ENCODE results near the gene PGD. TPM values are rescaled to one million over a fixed set of nuclear protein-coding genes. Genes with fewer than 3 reads are reported as not detected.

The PGD gene
- total RNA-seq, 1 donor from 2014 or later: 207 TPM

GRCh38 chr1:10459184-10459583, 60.3 kb downstream of the PGD start:
- Histone ChIP-seq H3F3A (ENCODE audit: low read depth) (peaks cover 9% of the 10 kb centered on the region), H3K27ac (peak overlapping the region; percentile 13), H3K27me3 (no peaks in the 10 kb centered on the region), H3K4me3 (no peak overlapping the region), H4K20me1 (ENCODE audit: low read depth) (peaks cover 3% of the 10 kb centered on the region), H2AFZ (replicated peaks) (no peak overlapping the region), H3K9ac (no peak overlapping the region), H3K79me2 (ENCODE audit: low read depth) (no peaks in the 10 kb centered on the region), H3K4me2 (no peak overlapping the region), H3K36me3 (no peaks in the 10 kb centered on the region), H3K9me3 (ENCODE audit: low read depth) (no peaks in the 10 kb centered on the region), H3K4me1 (no peaks in the 10 kb centered on the region)
- peaks cover 5% of the 10 kb centered on the region for H3K4me1 Mint-ChIP-seq
- peaks cover 2% of the 10 kb centered on the region for H3K9me3 Mint-ChIP-seq
- H3K27me3 Mint-ChIP-seq (ENCODE audit: insufficient read depth, low read depth): peaks cover 2% of the 10 kb centered on the region
- peaks cover 28% of the 10 kb centered on the region for H3K36me3 Mint-ChIP-seq
- TF ChIP-seq EZH2phosphoT487 (IDR thresholded peaks at IDR 0.05): no peak
- no peak for TF ChIP-seq EZH2 (IDR thresholded peaks at IDR 0.05)
- TF ChIP-seq CTCF (IDR thresholded peaks at IDR 0.05): no peak
- DNase-seq (ENCODE audit: low spot score): no peak
- no peak overlapping the region for H3K4me3 Mint-ChIP-seq
- H3K27ac Mint-ChIP-seq: no peak overlapping the region

- Histone ChIP-seq H3K4me2 (no peak overlapping the region), H3K4me3 (no peak overlapping the region), H3K27me3 (no peaks in the 10 kb centered on the region), H4K20me1 (ENCODE audit: low read depth) (peaks cover 20% of the 10 kb centered on the region), H3K27ac (no peak overlapping the region), H3K9me3 (ENCODE audit: low read depth) (no peaks in the 10 kb centered on the region), H3K36me3 (no peaks in the 10 kb centered on the region), H2AFZ (replicated peaks) (no peak overlapping the region), H3K9ac (no peak overlapping the region), H3K4me1 (peaks cover 7% of the 10 kb centered on the region), H3F3A (ENCODE audit: low read depth) (peaks cover 4% of the 10 kb centered on the region), H3K79me2 (ENCODE audit: low read depth) (peaks cover 28% of the 10 kb centered on the region)
- peaks cover 8% of the 10 kb centered on the region for H3K4me1 Mint-ChIP-seq
- H3K9me3 Mint-ChIP-seq: no peaks in the 10 kb centered on the region
- TF ChIP-seq EZH2 (IDR thresholded peaks at IDR 0.05) (no peak), EZH2phosphoT487 (IDR thresholded peaks at IDR 0.05) (no peak), CTCF (IDR thresholded peaks at IDR 0.05) (no peak)
- H3K27me3 Mint-ChIP-seq (ENCODE audit: insufficient read depth, low read depth): no peaks in the 10 kb centered on the region
- H3K36me3 Mint-ChIP-seq: peaks cover 26% of the 10 kb centered on the region
- no peak overlapping the region for H3K4me3 Mint-ChIP-seq
- DNase-seq (ENCODE audit: low spot score): no peak
- H3K27ac Mint-ChIP-seq: no peak overlapping the region
Observed at GRCh38 chr1:10467078-10467477, 68.2 kb downstream of the PGD start.

- H3K4me1 ChIP-seq: peaks cover 11% of the 10 kb centered on the region
- H4K20me1 ChIP-seq (ENCODE audit: low read depth): peaks cover 17% of the 10 kb centered on the region
- H3K9me3 Mint-ChIP-seq: no peaks in the 10 kb centered on the region
- H3K27me3 Mint-ChIP-seq (ENCODE audit: insufficient read depth, low read depth): peaks cover 2% of the 10 kb centered on the region
- peaks cover 14% of the 10 kb centered on the region for H3F3A ChIP-seq (ENCODE audit: low read depth)
- H3K27ac ChIP-seq: no peak overlapping the region
- no peak overlapping the region for H3K4me3 ChIP-seq
- H3K36me3 ChIP-seq: no peaks in the 10 kb centered on the region
- no peak overlapping the region for H3K4me3 Mint-ChIP-seq
- H3K36me3 Mint-ChIP-seq: peaks cover 10% of the 10 kb centered on the region
- DNase-seq (ENCODE audit: low spot score): no peak
- no peaks in the 10 kb centered on the region for H3K27me3 ChIP-seq
- H3K9me3 ChIP-seq (ENCODE audit: low read depth): no peaks in the 10 kb centered on the region
- peaks cover 17% of the 10 kb centered on the region for H3K4me1 Mint-ChIP-seq
- H3K4me2 ChIP-seq: no peak overlapping the region
- TF ChIP-seq EZH2 (IDR thresholded peaks at IDR 0.05): no peak
- no peak for TF ChIP-seq CTCF (IDR thresholded peaks at IDR 0.05)
- no peak for TF ChIP-seq EZH2phosphoT487 (IDR thresholded peaks at IDR 0.05)
- H3K9ac ChIP-seq: no peak overlapping the region
- no peak overlapping the region for H3K27ac Mint-ChIP-seq
- no peak overlapping the region for H2AFZ ChIP-seq (replicated peaks)
- H3K79me2 ChIP-seq (ENCODE audit: low read depth): peaks cover 30% of the 10 kb centered on the region
Observed at GRCh38 chr1:10470043-10470442, 71.2 kb downstream of the PGD start.

Other genes with a start within 250 kb of the PGD start
- 49.8 and 52.0 TPM in 2 replicates for gene KIF1B, start 188.5 kb upstream of the PGD start, total RNA-seq (ENCODE audit: low replicate concordance)
- 16.2 and 17.6 TPM in 2 replicates for gene CENPS, start 31.4 kb downstream of the PGD start, total RNA-seq (ENCODE audit: low replicate concordance)
- 1.3 TPM in 1 of 2 replicates, not detected in the other for gene CORT, start 51.0 kb downstream of the PGD start, total RNA-seq (ENCODE audit: low replicate concordance)
- gene DFFA, start 73.5 kb downstream of the PGD start, total RNA-seq (ENCODE audit: low replicate concordance): 57.6 and 58.5 TPM in 2 replicates
- gene PEX14, start 75.9 kb downstream of the PGD start, total RNA-seq (ENCODE audit: low replicate concordance): 9.3 and 21.3 TPM in 2 replicates